ENCODE results near the gene GIMAP6.
"Not testable (repeated sequence)": the region's sequence is repeated elsewhere in the genome, so short reads cannot be mapped to it uniquely, and the experiment has no call there.

GIMAP6 gene

GRCh38 chr7:150579979-150580637 lies 52.1 kb downstream of the GIMAP6 start:
- DNase-seq: not testable (repeated sequence)
